Left forelimb (tissue), 1 donor: ENCODE data around the gene CPXM2.

Source experiments
- DNase-seq: peaks from one replicate; pipeline ENCODE4 v3.0.0-alpha.2; 2018; ENCODE audit warnings: low spot score

CPXM2 gene

GRCh38 chr10:123797813-123798212 lies 93.8 kb downstream of the CPXM2 start:
- no peak for DNase-seq

- DNase-seq = no peak
Observed at GRCh38 chr10:123796736-123797135, 94.9 kb downstream of the CPXM2 start.

- DNase-seq = no peak
Observed at GRCh38 chr10:123795846-123796590, 95.6 kb downstream of the CPXM2 start.

GRCh38 chr10:123795196-123795780 lies 96.3 kb downstream of the CPXM2 start:
- DNase-seq = no peak

GRCh38 chr10:123792248-123792978 lies 99.2 kb downstream of the CPXM2 start:
- no peak for DNase-seq

- no peak for DNase-seq
Observed at GRCh38 chr10:123790132-123790885, 101.3 kb downstream of the CPXM2 start.

- DNase-seq = no peak
Observed at GRCh38 chr10:123788981-123789380, 102.6 kb downstream of the CPXM2 start.

- no peak for DNase-seq
Observed at GRCh38 chr10:123787566-123787965, 104.0 kb downstream of the CPXM2 start.

- DNase-seq = no peak
Observed at GRCh38 chr10:123786896-123787295, 104.7 kb downstream of the CPXM2 start.

GRCh38 chr10:123786306-123786705 lies 105.3 kb downstream of the CPXM2 start:
- no peak for DNase-seq

GRCh38 chr10:123784646-123785045 lies 107.0 kb downstream of the CPXM2 start:
- DNase-seq = no peak

- DNase-seq = no peak
Observed at GRCh38 chr10:123784216-123784615, 107.4 kb downstream of the CPXM2 start.

- no peak for DNase-seq
Observed at GRCh38 chr10:123783296-123783695, 108.3 kb downstream of the CPXM2 start.

GRCh38 chr10:123782549-123782948 lies 109.1 kb downstream of the CPXM2 start:
- DNase-seq = no peak

GRCh38 chr10:123781956-123782500 lies 109.6 kb downstream of the CPXM2 start:
- DNase-seq = no peak

- DNase-seq = no peak
Observed at GRCh38 chr10:123781324-123781900, 110.2 kb downstream of the CPXM2 start.

GRCh38 chr10:123778719-123779517 lies 112.7 kb downstream of the CPXM2 start:
- DNase-seq = no peak

GRCh38 chr10:123777881-123778280 lies 113.7 kb downstream of the CPXM2 start:
- DNase-seq = no peak

- DNase-seq = no peak
Observed at GRCh38 chr10:123774132-123774742, 117.4 kb downstream of the CPXM2 start.
